DND-41 (cell line): ENCODE results near the gene NOS2.
"Not testable (repeated sequence)": the region's sequence is repeated elsewhere in the genome, so short reads cannot be mapped to it uniquely, and the experiment has no call there.

Experiments
- EZH2 ChIP-seq: IDR thresholded peaks from 3 replicates; pipeline ENCODE4 v1.6.1; 2012; ENCODE audit warnings: borderline replicate concordance, low read depth, mild to moderate bottlenecking, moderate library complexity, low read length, inconsistent platforms; ENCODE audit not compliant: severe bottlenecking
- TF ChIP-seq, protein P1 (sequence below): IDR thresholded peaks from 2 replicates; pipeline ENCODE4 v1.5.1; 2012; ENCODE audit warnings: borderline replicate concordance, low read length, moderate library complexity, mild to moderate bottlenecking; ENCODE audit not compliant: poor library complexity, severe bottlenecking; ENCODE audit errors: extremely low read depth

DNA sequence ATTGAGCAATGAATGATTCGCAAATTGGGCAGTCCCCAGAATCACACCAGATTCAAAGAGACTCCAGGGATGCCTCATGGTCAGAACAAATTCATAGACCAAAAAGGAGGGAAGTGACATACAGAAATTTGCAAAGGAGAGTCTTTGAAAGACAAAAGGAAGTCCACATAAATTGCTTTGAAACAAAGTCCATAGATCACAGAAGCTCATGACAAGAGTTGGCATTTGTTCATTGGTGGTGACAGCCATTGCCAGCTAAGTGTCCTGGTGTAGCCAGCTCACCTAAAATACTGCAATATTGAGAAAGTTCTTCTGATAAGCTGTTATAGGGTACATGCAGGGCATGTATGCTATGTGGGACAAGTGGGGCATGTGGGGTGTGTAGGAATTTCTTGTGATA is 37.4 kb upstream of the NOS2 start:
- TF ChIP-seq EZH2: not testable (repeated sequence)
- TF ChIP-seq, protein P1, sequence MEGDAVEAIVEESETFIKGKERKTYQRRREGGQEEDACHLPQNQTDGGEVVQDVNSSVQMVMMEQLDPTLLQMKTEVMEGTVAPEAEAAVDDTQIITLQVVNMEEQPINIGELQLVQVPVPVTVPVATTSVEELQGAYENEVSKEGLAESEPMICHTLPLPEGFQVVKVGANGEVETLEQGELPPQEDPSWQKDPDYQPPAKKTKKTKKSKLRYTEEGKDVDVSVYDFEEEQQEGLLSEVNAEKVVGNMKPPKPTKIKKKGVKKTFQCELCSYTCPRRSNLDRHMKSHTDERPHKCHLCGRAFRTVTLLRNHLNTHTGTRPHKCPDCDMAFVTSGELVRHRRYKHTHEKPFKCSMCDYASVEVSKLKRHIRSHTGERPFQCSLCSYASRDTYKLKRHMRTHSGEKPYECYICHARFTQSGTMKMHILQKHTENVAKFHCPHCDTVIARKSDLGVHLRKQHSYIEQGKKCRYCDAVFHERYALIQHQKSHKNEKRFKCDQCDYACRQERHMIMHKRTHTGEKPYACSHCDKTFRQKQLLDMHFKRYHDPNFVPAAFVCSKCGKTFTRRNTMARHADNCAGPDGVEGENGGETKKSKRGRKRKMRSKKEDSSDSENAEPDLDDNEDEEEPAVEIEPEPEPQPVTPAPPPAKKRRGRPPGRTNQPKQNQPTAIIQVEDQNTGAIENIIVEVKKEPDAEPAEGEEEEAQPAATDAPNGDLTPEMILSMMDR: not testable (repeated sequence)
